HEK293 (cell line): ENCODE measurements around the gene TSPEAR.
"Not testable (repeated sequence)": the region's sequence is repeated elsewhere in the genome, so short reads cannot be mapped to it uniquely, and the experiment has no call there.

Experiments
- CTCF ChIA-PET: fragments of 350-600 bp; formaldehyde crosslinking; extraction: SDS; loops from one replicate; lab custom pipeline; 2021; ENCODE audit warnings: antibody characterized with exemption; lab: Yijun Ruan, JAX
- POLR2A ChIA-PET: fragments of 300-600 bp; formaldehyde crosslinking; extraction: SDS; loops from one replicate; lab custom pipeline; 2020; ENCODE audit warnings: antibody characterized with exemption, inconsistent platforms; lab: Yijun Ruan, JAX
- H3K27ac ChIP-seq: fragments of 200-500 bp; sonication (Bioruptor generic); 2 replicates; pipeline ENCODE4 v1.5.1; 2014; ENCODE audit warnings: low read depth, low read length, control low read depth, inconsistent platforms; ENCODE audit errors: extremely low read depth
- H3K36me3 ChIP-seq, 2 experiments: fragments of 200-500 bp in 1 of 2; sonication (Bioruptor generic) in 1 of 2; 1 replicate in 1 of 2; 2 replicates in 1 of 2; pipeline ENCODE4 v1.5.1; 2014 to 2017; ENCODE audit warnings: inconsistent platforms in 2 of 2, low read length in 2 of 2; ENCODE audit not compliant: control insufficient read depth in 2 of 2, insufficient read depth in 1 of 2
- H3K4me1 ChIP-seq: fragments of 200-500 bp; sonication (Bioruptor generic); 2 replicates; pipeline ENCODE4 v1.5.1; 2014; ENCODE audit warnings: mild to moderate bottlenecking, low read length, inconsistent platforms; ENCODE audit not compliant: control insufficient read depth, insufficient read depth
- H3K4me3 ChIP-seq: 2 replicates; pipeline ENCODE4 v1.5.1; 2011; ENCODE audit warnings: low read depth, mild to moderate bottlenecking, control low read depth, low read length, moderate library complexity
- H3K9me3 ChIP-seq: fragments of 200-500 bp; sonication (Bioruptor generic); 2 replicates; pipeline ENCODE4 v1.5.1; 2014; ENCODE audit warnings: low read depth, low read length, inconsistent platforms; ENCODE audit not compliant: control insufficient read depth, insufficient read depth
- EGR2 ChIP-seq: fragments of 450-650 bp; formaldehyde crosslinking; IDR thresholded peaks from 2 replicates; pipeline ENCODE4 v1.5.1; 2016; ENCODE audit warnings: low read depth, missing biosample characterization, missing genetic modification characterization
- FEZF1 ChIP-seq: fragments of 450-650 bp; formaldehyde crosslinking; IDR thresholded peaks from 2 replicates; pipeline ENCODE4 v1.5.1; 2016; ENCODE audit warnings: missing biosample characterization, missing genetic modification characterization
- KLF1 ChIP-seq: fragments of 450-650 bp; formaldehyde crosslinking; IDR thresholded peaks from 2 replicates; pipeline ENCODE4 v1.5.1; 2016; ENCODE audit warnings: missing biosample characterization, missing genetic modification characterization
- KLF8 ChIP-seq: fragments of 450-650 bp; formaldehyde crosslinking; IDR thresholded peaks from 2 replicates; pipeline ENCODE4 v1.5.1; 2016; ENCODE audit warnings: missing biosample characterization, missing genetic modification characterization
- SP3 ChIP-seq: fragments of 450-650 bp; formaldehyde crosslinking; IDR thresholded peaks from 2 replicates; pipeline ENCODE4 v1.5.1; 2016; ENCODE audit warnings: missing biosample characterization, missing genetic modification characterization
- ZFHX2 ChIP-seq: fragments of 450-650 bp; formaldehyde crosslinking; conservative IDR thresholded peaks from 2 replicates; pipeline ENCODE4 v1.5.1; 2016; ENCODE audit warnings: missing biosample characterization, missing genetic modification characterization
- ZIC2 ChIP-seq: fragments of 450-650 bp; formaldehyde crosslinking; IDR thresholded peaks from 2 replicates; pipeline ENCODE4 v1.5.1; 2016; ENCODE audit warnings: missing biosample characterization, missing genetic modification characterization
- ZNF146 ChIP-seq: fragments of 450-650 bp; formaldehyde crosslinking; IDR thresholded peaks from 2 replicates; pipeline ENCODE4 v1.5.1; 2016; ENCODE audit warnings: missing biosample characterization, missing genetic modification characterization
- ZNF157 ChIP-seq: fragments of 450-650 bp; formaldehyde crosslinking; IDR thresholded peaks from 2 replicates; pipeline ENCODE4 v1.5.1; 2016; ENCODE audit warnings: missing biosample characterization, missing genetic modification characterization
- ZNF292 ChIP-seq: fragments of 450-650 bp; formaldehyde crosslinking; IDR thresholded peaks from 2 replicates; pipeline ENCODE4 v1.5.1; 2016; ENCODE audit warnings: low read depth, missing biosample characterization, missing genetic modification characterization, borderline replicate concordance
- ZNF423 ChIP-seq: fragments of 450-650 bp; formaldehyde crosslinking; IDR thresholded peaks from 2 replicates; pipeline ENCODE4 v1.5.1; 2016; ENCODE audit warnings: missing biosample characterization, missing genetic modification characterization
- ZNF548 ChIP-seq: fragments of 450-650 bp; formaldehyde crosslinking; IDR thresholded peaks from 2 replicates; pipeline ENCODE4 v1.5.1; 2016; ENCODE audit warnings: missing biosample characterization, missing genetic modification characterization
- ZNF610 ChIP-seq: fragments of 450-650 bp; formaldehyde crosslinking; IDR thresholded peaks from 2 replicates; pipeline ENCODE4 v1.5.1; 2016; ENCODE audit warnings: missing biosample characterization, missing genetic modification characterization, borderline replicate concordance
- ZNF629 ChIP-seq: fragments of 450-650 bp; formaldehyde crosslinking; IDR thresholded peaks from 2 replicates; pipeline ENCODE4 v1.5.1; 2017; ENCODE audit warnings: missing biosample characterization, missing genetic modification characterization
- ZNF670 ChIP-seq: fragments of 450-650 bp; formaldehyde crosslinking; IDR thresholded peaks from 2 replicates; pipeline ENCODE4 v1.5.1; 2016; ENCODE audit warnings: missing biosample characterization, missing genetic modification characterization, low read depth
- ZNF692 ChIP-seq: fragments of 450-650 bp; formaldehyde crosslinking; IDR thresholded peaks from 2 replicates; pipeline ENCODE4 v1.5.1; 2016; ENCODE audit warnings: missing biosample characterization, missing genetic modification characterization
- ZNF768 ChIP-seq: fragments of 450-650 bp; formaldehyde crosslinking; IDR thresholded peaks from 2 replicates; pipeline ENCODE4 v1.5.1; 2018; ENCODE audit warnings: missing biosample characterization, mild to moderate bottlenecking, missing genetic modification characterization
- ZNF837 ChIP-seq: fragments of 450-650 bp; formaldehyde crosslinking; IDR thresholded peaks from 2 replicates; pipeline ENCODE4 v1.5.1; 2016; ENCODE audit warnings: missing biosample characterization, missing genetic modification characterization
- TF ChIP-seq, protein P1 (sequence below): fragments of 450-650 bp; formaldehyde crosslinking; conservative IDR thresholded peaks from 2 replicates; pipeline ENCODE4 v1.5.1; 2016; ENCODE audit warnings: low read depth, missing biosample characterization, missing genetic modification characterization

TSPEAR gene

DNA sequence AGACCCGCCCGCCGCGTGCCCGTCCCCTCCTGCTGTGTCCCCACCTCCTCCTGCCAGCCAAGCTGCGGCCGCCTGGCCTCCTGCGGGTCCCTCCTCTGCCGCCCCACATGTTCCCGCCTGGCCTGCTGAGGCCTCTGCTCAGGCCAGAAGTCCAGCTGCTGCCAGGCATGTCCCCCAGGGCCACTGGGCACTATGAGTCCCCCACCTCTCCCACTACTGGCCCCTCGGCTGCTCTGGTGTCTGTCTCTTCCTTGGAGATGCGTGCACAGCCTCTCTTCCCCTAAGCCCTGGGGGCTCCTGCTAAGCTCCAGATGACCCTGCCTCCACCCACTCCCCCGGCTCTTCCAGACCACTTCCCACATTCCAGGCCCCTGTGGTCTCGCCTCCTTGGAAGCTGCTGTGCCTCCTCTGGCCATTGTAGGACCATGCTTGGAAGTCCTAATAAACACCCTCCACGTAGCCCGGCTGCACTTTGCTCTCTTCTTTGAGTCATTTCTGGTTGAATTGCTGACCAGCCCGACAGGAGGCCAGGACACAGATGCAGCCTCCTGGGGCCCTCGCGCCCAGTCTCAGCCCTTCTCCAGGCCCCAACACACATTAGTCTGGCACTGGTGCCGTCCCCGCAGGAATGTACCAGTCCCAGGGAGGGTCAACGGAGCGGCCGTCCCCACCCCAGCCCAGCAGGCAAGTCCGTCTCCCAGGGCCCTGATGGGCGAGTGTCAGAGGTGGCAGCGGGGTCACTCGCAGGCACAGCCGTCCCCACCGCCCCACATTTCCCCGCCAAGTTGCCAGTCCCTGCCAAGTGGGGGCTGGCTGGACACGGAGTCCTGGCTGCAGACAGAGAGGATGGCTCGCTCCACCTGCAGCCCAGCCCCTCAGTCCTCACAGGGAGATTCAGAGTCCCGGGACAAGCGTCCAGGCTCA lies 13.3 kb downstream of the TSPEAR start:
- Histone ChIP-seq H3K4me1 (no peaks in the 10 kb centered on the region), H3K36me3 (no peaks in the 10 kb centered on the region), H3K27ac (no peak overlapping the region), H3K9me3 (no peaks in the 10 kb centered on the region; the same call in 1 of the 2 replicates), H3K4me3 (no peak overlapping the region)
- TF ChIP-seq ZNF423 (tag by site-specific recombination) = no peak
- peak; percentile 26; the same call in 1 of the 2 replicates for TF ChIP-seq ZFHX2 (tag by site-specific recombination)
- TF ChIP-seq ZNF548 (tag by site-specific recombination) = no peak
- peak; percentile 56 for TF ChIP-seq ZIC2 (tag by site-specific recombination)
- no peak for TF ChIP-seq ZNF670 (tag by site-specific recombination)
- no peak for TF ChIP-seq KLF1
- TF ChIP-seq ZNF837 (tag by site-specific recombination) = no peak
- TF ChIP-seq, protein P1, sequence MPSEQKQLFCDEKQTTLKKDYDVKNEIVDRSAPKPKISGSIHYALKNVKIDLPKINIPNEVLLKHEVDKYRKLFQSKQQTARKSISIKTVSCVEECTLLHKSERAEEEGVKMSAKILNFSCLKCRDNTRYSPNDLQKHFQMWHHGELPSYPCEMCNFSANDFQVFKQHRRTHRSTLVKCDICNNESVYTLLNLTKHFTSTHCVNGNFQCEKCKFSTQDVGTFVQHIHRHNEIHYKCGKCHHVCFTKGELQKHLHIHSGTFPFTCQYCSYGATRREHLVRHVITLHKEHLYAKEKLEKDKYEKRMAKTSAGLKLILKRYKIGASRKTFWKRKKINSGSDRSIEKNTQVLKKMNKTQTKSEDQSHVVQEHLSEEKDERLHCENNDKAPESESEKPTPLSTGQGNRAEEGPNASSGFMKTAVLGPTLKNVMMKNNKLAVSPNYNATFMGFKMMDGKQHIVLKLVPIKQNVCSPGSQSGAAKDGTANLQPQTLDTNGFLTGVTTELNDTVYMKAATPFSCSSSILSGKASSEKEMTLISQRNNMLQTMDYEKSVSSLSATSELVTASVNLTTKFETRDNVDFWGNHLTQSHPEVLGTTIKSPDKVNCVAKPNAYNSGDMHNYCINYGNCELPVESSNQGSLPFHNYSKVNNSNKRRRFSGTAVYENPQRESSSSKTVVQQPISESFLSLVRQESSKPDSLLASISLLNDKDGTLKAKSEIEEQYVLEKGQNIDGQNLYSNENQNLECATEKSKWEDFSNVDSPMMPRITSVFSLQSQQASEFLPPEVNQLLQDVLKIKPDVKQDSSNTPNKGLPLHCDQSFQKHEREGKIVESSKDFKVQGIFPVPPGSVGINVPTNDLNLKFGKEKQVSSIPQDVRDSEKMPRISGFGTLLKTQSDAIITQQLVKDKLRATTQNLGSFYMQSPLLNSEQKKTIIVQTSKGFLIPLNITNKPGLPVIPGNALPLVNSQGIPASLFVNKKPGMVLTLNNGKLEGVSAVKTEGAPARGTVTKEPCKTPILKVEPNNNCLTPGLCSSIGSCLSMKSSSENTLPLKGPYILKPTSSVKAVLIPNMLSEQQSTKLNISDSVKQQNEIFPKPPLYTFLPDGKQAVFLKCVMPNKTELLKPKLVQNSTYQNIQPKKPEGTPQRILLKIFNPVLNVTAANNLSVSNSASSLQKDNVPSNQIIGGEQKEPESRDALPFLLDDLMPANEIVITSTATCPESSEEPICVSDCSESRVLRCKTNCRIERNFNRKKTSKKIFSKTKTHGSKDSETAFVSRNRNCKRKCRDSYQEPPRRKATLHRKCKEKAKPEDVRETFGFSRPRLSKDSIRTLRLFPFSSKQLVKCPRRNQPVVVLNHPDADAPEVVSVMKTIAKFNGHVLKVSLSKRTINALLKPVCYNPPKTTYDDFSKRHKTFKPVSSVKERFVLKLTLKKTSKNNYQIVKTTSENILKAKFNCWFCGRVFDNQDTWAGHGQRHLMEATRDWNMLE = no peak
- peak; percentile 50; the same call in 1 of the 2 replicates for TF ChIP-seq EGR2 (tag by site-specific recombination)
- no peak for TF ChIP-seq FEZF1 (tag by site-specific recombination)
- no peak for TF ChIP-seq ZNF146
- no peak for TF ChIP-seq ZNF629 (tag by site-specific recombination)
- no peak for TF ChIP-seq ZNF692
- TF ChIP-seq ZNF292 (tag by site-specific recombination) = no peak
- no peak for TF ChIP-seq KLF8 (tag by site-specific recombination)
- TF ChIP-seq ZNF157 = no peak
- no peak for TF ChIP-seq ZNF610 (tag by site-specific recombination)
- TF ChIP-seq SP3 = no peak
- no peak for TF ChIP-seq ZNF768 (tag by site-specific recombination)
- CTCF ChIA-PET = interaction anchor here (0.7 kb wide), 1 partner anchor 175 kb away, joined by 3 read pairs; no protein-coding TSS in a partner anchor
- POLR2A ChIA-PET = no interaction called here

- H3K36me3 ChIP-seq, POLR2A ChIA-PET, H3K4me3 ChIP-seq, H3K4me1 ChIP-seq, H3K9me3 ChIP-seq, H3K27ac ChIP-seq: not testable (repeated sequence)
- CTCF ChIA-PET = interaction anchor here (0.5 to 0.7 kb wide), 3 partner anchors 16 to 45 kb away, joined by 3 to 5 read pairs (median 3); no protein-coding TSS in a partner anchor
These were observed 14.1 kb downstream of the TSPEAR start, which contains the start of gene KRTAP10-12 for GRCh38 chr21:44697172-44697810. Gene KRTAP10-12 (plus strand): TSS chr21:44697172. CDS start chr21:44697202, 30 bp downstream.
